Spleen (tissue), 11 donors: ENCODE data around the gene PRICKLE3. TPM values are rescaled to one million over a fixed set of nuclear protein-coding genes. Genes with fewer than 3 reads are reported as not detected.

Experiments
- DNase-seq: peaks from one replicate; pipeline ENCODE4 v3.0.0-alpha.2; 2020
- H3K27ac ChIP-seq, 8 donors: fragments of 200-600 bp; sonication (generic) in 7 of 8; 1 replicate in 4 of 8; 2 replicates in 4 of 8; pipeline versions ENCODE4 v1.5.0 to v1.8.0; 2016 to 2021; ENCODE audit warnings: inconsistent platforms in 4 of 8, mild to moderate bottlenecking in 4 of 8, moderate library complexity in 1 of 8
- H3K27me3 ChIP-seq, 7 donors: fragments of 200-600 bp; sonication (generic) in 6 of 7; replicated peaks in 1 of 7; 1 replicate in 4 of 7; 2 replicates in 3 of 7; pipeline versions ENCODE4 v1.5.0 to v1.8.0; 2016 to 2021; ENCODE audit warnings: inconsistent platforms in 3 of 7, mild to moderate bottlenecking in 1 of 7
- H3K36me3 ChIP-seq, 6 donors: fragments of 200-600 bp; sonication (generic) in 5 of 6; 1 replicate in 4 of 6; 2 replicates in 2 of 6; pipeline versions ENCODE4 v1.5.0 to v1.8.0; 2016 to 2021; ENCODE audit warnings: inconsistent platforms in 2 of 6
- H3K4me1 ChIP-seq, 6 donors: fragments of 200-600 bp; sonication (generic) in 5 of 6; 1 replicate in 3 of 6; 2 replicates in 3 of 6; pipeline versions ENCODE4 v1.5.0 to v1.8.0; 2016 to 2021; ENCODE audit warnings: inconsistent platforms in 3 of 6
- H3K4me3 ChIP-seq, 8 donors: fragments of 200-600 bp; sonication (generic) in 7 of 8; 1 replicate in 4 of 8; 2 replicates in 4 of 8; pipeline versions ENCODE4 v1.5.0 to v1.8.0; 2016 to 2021; ENCODE audit warnings: inconsistent platforms in 4 of 8, mild to moderate bottlenecking in 4 of 8, moderate library complexity in 2 of 8
- H3K9me3 ChIP-seq, 8 donors: fragments of 200-600 bp; sonication (generic) in 7 of 8; 1 replicate in 4 of 8; 2 replicates in 4 of 8; pipeline versions ENCODE4 v1.5.0 to v1.8.0; 2016 to 2021; ENCODE audit warnings: inconsistent platforms in 4 of 8
- POLR2A ChIP-seq, 3 donors: fragments of 450-650 bp; IDR thresholded peaks; one replicate each; pipeline ENCODE4 v1.5.1; 2017; ENCODE audit warnings: antibody characterized with exemption in 3 of 3, mild to moderate bottlenecking in 1 of 3
- POLR2AphosphoS5 ChIP-seq, 3 donors: sonication (generic); formaldehyde crosslinking; IDR thresholded peaks; one replicate each; pipeline ENCODE4 v1.5.1; 2017; ENCODE audit warnings: antibody characterized with exemption in 3 of 3
- WGBS, 5 donors: extraction: QIAGEN DNeasy Blood & Tissue Kit in 3 of 5; methylation state at CpG; one replicate each; pipeline versions ENCODE4 v1.1.5 to v1.1.7; 2013 to 2018; 5-methylcytosine and 5-hydroxymethylcytosine counted together
- intact Hi-C: fragments of 100-400 bp; cut with DNase I; formaldehyde crosslinking; loops from one replicate; pipeline ENCODE4 v1.15.0; 2023; ENCODE audit warnings: low total_unique reads
- polyA plus RNA-seq, 3 donors: library from polyadenylated mRNA; stranded (reverse); fragments of 200-250 nt; gene quantifications; one replicate each; pipeline ENCODE4 v1.2.1, GENCODE V29; 2013
- total RNA-seq, 7 donors: library from RNA; depleted of rRNA in 3 of 7; stranded (reverse); fragments of >200 nt in 3 of 7; fragmentation: NEBNext Ultra II Directional in 4 of 7; extraction: Animal tissue kit (Norgen Biotek cat#: 25700) in 4 of 7; gene quantifications; one replicate each; pipeline versions ENCODE4 v1.1.0 to v1.2.1, GENCODE V29; 2016 to 2021
- TF ChIP-seq, protein P1 (sequence below), 11 experiments: fragments of 200-600 bp in 7 of 11; fragments of 450-650 bp in 4 of 11; sonication (generic) in 4 of 11; IDR thresholded peaks in 8 of 11; conservative IDR thresholded peaks in 3 of 11; 1 replicate in 7 of 11; 2 replicates in 4 of 11; pipeline versions ENCODE4 v1.4.0 to v1.8.0; 2016 to 2021; ENCODE audit warnings: antibody characterized with exemption in 11 of 11, inconsistent platforms in 4 of 11, mild to moderate bottlenecking in 1 of 11
- donor health status: healthy with polysubstance abuse.
- donor health status: DM: no; HTN: no; CAD: no; lungs with moderate emphysema.
- donor health status: DM: no; HTN: no; CAD: no.
- donor health status: Bipolar disorder and iron deficiency.
- donor health status: healthy.
- donor health status: DM: no; HTN: no; CAD: no.
- donor health status: DM: yes; HTN: yes; CAD: no.

PRICKLE3 gene
- total and polyA plus RNA-seq, 10 donors = 3.2 to 29.0 (median 13.5) TPM

DNA sequence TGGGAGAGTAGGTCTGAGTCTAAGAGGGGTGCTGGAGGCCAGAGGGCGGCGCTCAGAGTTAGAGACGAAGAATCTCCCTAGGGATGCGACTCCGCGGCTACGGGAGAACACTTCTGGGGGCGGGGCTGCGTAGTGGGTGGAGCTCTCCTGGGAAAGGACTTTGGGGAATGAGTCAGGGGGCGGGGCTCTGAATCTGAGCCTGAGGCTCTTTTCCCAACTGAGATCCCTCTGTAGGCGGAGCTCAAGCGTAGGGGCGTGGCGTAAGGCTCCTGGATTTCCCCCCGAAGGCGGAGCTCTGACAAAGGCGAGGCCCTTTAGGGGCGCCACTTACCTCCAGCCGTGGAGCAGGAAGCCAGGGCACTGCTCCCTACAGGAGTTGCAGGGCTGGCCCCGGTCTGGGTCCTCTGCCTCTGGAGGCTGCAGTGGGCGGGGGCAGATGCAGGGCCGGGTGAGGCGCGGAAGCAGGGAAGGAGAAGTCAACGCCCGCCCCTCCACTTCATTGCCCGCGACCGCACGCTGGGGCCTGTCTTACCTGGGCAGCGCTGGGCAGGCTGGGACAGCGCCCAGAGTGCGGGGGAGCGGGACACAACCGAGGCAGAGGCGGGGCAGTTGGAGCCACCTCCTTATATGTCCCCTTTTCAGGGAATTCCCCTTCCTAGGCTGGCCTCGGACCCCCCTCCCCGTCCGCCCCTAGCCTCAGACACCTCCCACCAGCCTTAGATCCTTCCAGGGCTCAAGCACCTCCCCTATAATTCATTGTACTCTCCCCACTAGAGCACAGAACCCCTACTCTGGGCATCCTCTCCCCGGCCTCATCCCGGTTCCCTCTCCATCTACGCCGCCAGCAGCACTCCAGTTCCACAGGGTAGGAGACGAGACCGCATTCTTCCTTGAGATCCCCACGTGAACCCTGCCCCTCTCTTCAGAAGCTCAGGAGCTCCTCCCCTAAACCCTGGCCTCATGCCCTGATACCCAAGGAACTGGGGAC is 1.6 kb downstream of the PRICKLE3 start:
- Histone ChIP-seq H3K9me3 (no peaks in the 10 kb centered on the region), H3K4me1 (peaks cover 0 to 39% (median 13%) of the 10 kb centered on the region in 6 donors), H3K36me3 (peaks cover 0 to 36% (median 3%) of the 10 kb centered on the region in 6 donors), H3K27me3 (no peaks in the 10 kb centered on the region), H3K4me3 (peak overlapping the region in 7 of 8 donors; percentile 33 to 76 (median 49)), H3K27ac (peak overlapping the region in 7 of 8 donors; percentile 62 to 87 (median 70))
- intact Hi-C loops = no loop called here
- WGBS, 5 donors = 17 to 56% (median 39%) methylated on average over 17 to 46 of the region's 46 CpGs
- TF ChIP-seq POLR2AphosphoS5 (IDR thresholded peaks at IDR 0.05) (peak; percentile 42 to 70 (median 68)), POLR2A (IDR thresholded peaks at IDR 0.05) (no peak)
- DNase-seq = peak; percentile 89

DNA sequence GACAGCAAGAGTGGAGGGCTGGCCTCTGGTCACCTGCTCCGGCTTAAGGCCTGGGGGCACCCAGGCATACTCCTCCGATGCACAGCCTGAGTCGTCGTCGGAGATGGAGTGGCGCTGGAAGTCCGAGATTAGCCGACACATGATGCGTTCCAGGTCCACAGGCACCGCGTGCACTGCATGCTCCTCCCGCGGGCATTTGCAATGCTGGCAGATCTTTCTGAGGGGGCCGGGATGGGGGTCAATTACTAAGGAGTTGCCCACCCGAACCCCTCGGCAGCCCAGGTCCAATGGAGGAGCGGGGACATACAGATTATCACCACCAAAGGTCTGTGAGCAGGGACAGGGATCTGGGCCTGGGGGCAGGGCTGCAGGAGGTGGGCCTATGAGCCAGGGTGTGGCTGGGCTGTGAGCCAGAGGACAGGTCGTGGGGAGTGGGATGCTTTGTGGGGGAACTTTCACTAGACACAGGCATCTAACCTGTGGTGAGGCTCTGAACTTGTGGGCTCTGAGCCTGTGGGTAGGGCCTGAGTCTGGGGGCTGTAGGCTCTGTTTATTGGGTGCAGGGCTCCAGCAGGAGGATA is 2.4 kb downstream of the PRICKLE3 start:
- H3K27ac ChIP-seq = peak overlapping the region in 5 of 8 donors; percentile 62 to 87 (median 79)
- 70 to 93% (median 85%) methylated on average over 2 to 18 of the region's 18 CpGs for WGBS, 5 donors
- DNase-seq = peak; percentile 76
- no peaks in the 10 kb centered on the region for H3K27me3 ChIP-seq
- no peaks in the 10 kb centered on the region for H3K9me3 ChIP-seq
- intact Hi-C loops = no loop called here
- peaks cover 0 to 31% (median 12%) of the 10 kb centered on the region in 6 donors for H3K4me1 ChIP-seq
- peak overlapping the region in 1 of 8 donors; percentile 76 for H3K4me3 ChIP-seq
- TF ChIP-seq, protein P1, sequence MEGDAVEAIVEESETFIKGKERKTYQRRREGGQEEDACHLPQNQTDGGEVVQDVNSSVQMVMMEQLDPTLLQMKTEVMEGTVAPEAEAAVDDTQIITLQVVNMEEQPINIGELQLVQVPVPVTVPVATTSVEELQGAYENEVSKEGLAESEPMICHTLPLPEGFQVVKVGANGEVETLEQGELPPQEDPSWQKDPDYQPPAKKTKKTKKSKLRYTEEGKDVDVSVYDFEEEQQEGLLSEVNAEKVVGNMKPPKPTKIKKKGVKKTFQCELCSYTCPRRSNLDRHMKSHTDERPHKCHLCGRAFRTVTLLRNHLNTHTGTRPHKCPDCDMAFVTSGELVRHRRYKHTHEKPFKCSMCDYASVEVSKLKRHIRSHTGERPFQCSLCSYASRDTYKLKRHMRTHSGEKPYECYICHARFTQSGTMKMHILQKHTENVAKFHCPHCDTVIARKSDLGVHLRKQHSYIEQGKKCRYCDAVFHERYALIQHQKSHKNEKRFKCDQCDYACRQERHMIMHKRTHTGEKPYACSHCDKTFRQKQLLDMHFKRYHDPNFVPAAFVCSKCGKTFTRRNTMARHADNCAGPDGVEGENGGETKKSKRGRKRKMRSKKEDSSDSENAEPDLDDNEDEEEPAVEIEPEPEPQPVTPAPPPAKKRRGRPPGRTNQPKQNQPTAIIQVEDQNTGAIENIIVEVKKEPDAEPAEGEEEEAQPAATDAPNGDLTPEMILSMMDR (IDR thresholded peaks at IDR 0.05 in 8 of 11, conservative IDR thresholded peaks at IDR 0.05 in 3 of 11) = no peak
- TF ChIP-seq POLR2AphosphoS5 (IDR thresholded peaks at IDR 0.05) = no peak
- no peak for TF ChIP-seq POLR2A (IDR thresholded peaks at IDR 0.05)
- H3K36me3 ChIP-seq = peaks cover 0 to 44% (median 8%) of the 10 kb centered on the region in 6 donors

DNA sequence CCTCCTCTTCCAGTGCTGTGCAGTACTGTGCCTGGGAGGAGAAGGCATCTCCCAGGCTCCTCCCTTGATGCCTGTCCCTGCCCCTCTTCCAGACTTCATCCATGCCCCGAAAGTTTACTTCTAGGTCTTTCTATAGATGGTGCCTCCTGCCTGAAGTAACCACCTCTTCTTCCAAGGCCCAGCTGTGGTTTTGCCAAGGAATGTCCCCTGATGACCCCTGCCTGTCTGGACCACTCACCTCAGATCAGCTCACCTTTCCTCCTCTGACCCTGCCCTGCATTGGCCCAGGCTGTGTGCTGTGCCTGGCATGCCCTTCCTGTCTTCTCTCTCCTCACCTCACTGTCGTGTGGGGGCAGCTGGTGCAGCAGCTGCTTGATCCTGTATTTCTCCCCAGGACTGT is 6.8 kb downstream of the PRICKLE3 start:
- peak overlapping the region in 1 of 8 donors; percentile 9 for H3K27ac ChIP-seq
- no peaks in the 10 kb centered on the region for H3K9me3 ChIP-seq
- H3K4me1 ChIP-seq = peaks cover 0 to 24% (median 5%) of the 10 kb centered on the region in 6 donors
- 74 to 100% (median 83%) methylated on average over 1 to 2 of the region's 2 CpGs for WGBS, 5 donors
- H3K27me3 ChIP-seq = no peaks in the 10 kb centered on the region
- DNase-seq = peak; percentile 61
- no peak overlapping the region for H3K4me3 ChIP-seq
- TF ChIP-seq POLR2AphosphoS5 (IDR thresholded peaks at IDR 0.05) = no peak
- intact Hi-C loops = no loop called here
- peaks cover 0 to 89% (median 17%) of the 10 kb centered on the region in 6 donors for H3K36me3 ChIP-seq

DNA sequence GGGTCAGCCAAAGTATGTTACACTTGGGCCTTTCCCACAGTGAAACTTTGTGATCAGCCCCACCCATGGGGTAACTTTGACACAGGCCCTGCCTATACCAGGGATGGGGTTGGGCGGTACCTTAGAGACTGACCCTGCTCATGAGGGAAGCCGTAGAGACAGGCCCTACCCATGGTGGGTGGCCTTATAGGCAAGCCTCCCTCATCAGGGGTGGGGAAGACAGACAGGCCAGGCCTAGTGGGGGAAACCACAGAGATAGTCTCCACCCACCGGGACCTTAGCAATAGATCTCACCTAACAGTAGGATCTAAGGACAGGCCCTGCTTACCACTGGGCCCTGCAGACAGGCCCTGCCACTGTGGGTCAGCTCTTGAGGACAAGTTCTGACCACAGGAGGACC is 7.6 kb downstream of the PRICKLE3 start:
- peaks cover 0 to 94% (median 19%) of the 10 kb centered on the region in 6 donors for H3K36me3 ChIP-seq
- H3K27me3 ChIP-seq = no peaks in the 10 kb centered on the region
- H3K27ac ChIP-seq = no peak overlapping the region

More for the DNA sequence above, 7.6 kb downstream of the PRICKLE3 start:
- TF ChIP-seq POLR2AphosphoS5 (IDR thresholded peaks at IDR 0.05) (no peak), POLR2A (IDR thresholded peaks at IDR 0.05) (no peak)
- TF ChIP-seq, protein P1 (IDR thresholded peaks at IDR 0.05 in 8 of 11, conservative IDR thresholded peaks at IDR 0.05 in 3 of 11) = no peak
- H3K9me3 ChIP-seq = no peaks in the 10 kb centered on the region
- peak; percentile 41 for DNase-seq
- 84 to 94% (median 90%) methylated on average over 3 of the region's 3 CpGs; no CpG with 5 or more reads in 1 of the 5 donors for WGBS, 5 donors
- peaks cover 0 to 23% (median 3%) of the 10 kb centered on the region in 6 donors for H3K4me1 ChIP-seq
- intact Hi-C loops = no loop called here
- H3K4me3 ChIP-seq = no peak overlapping the region
